Muscle layer of duodenum (tissue), 2 donors: ENCODE measurements around the gene PBRM1.

Source experiments
- H3K27ac ChIP-seq: one replicate; pipeline ENCODE4 v1.7.0; 2013; ENCODE audit warnings: mild to moderate bottlenecking, low read length
- H3K27me3 ChIP-seq: one replicate; pipeline ENCODE4 v1.7.0; 2013; ENCODE audit warnings: low read depth, mild to moderate bottlenecking, control low read depth, low read length
- H3K36me3 ChIP-seq, 2 donors: one replicate each; pipeline ENCODE4 v1.7.0; 2013; ENCODE audit warnings: low read length in 2 of 2, control low read depth in 1 of 2, mild to moderate bottlenecking in 1 of 2; ENCODE audit not compliant: insufficient read depth in 2 of 2, control insufficient read depth in 1 of 2
- H3K4me1 ChIP-seq, 2 donors: one replicate each; pipeline ENCODE4 v1.7.0; 2013; ENCODE audit warnings: low read length in 2 of 2, mild to moderate bottlenecking in 2 of 2, control low read depth in 1 of 2, moderate library complexity in 1 of 2; ENCODE audit not compliant: insufficient read depth in 2 of 2, control insufficient read depth in 1 of 2
- H3K4me3 ChIP-seq, 2 donors: one replicate each; pipeline ENCODE4 v1.7.0; 2013; ENCODE audit warnings: low read length in 2 of 2, low read depth in 1 of 2, mild to moderate bottlenecking in 1 of 2
- H3K9me3 ChIP-seq, 2 donors: one replicate each; pipeline ENCODE4 v1.7.0; 2013; ENCODE audit warnings: low read length in 2 of 2, control low read depth in 1 of 2, mild to moderate bottlenecking in 1 of 2; ENCODE audit not compliant: control insufficient read depth in 1 of 2
- donor health status: healthy.

PBRM1 gene

GRCh38 chr3:52541050-52541449 lies 144.7 kb downstream of the PBRM1 start:
- H3K9me3 ChIP-seq: no peaks in the 10 kb centered on the region
- H3K27me3 ChIP-seq: no peaks in the 10 kb centered on the region
- no peak overlapping the region for H3K27ac ChIP-seq
- peaks cover 9 to 10% of the 10 kb centered on the region in 2 donors for H3K36me3 ChIP-seq
- H3K4me3 ChIP-seq: no peak overlapping the region
- H3K4me1 ChIP-seq: peaks cover 8 to 23% of the 10 kb centered on the region in 2 donors

DNA sequence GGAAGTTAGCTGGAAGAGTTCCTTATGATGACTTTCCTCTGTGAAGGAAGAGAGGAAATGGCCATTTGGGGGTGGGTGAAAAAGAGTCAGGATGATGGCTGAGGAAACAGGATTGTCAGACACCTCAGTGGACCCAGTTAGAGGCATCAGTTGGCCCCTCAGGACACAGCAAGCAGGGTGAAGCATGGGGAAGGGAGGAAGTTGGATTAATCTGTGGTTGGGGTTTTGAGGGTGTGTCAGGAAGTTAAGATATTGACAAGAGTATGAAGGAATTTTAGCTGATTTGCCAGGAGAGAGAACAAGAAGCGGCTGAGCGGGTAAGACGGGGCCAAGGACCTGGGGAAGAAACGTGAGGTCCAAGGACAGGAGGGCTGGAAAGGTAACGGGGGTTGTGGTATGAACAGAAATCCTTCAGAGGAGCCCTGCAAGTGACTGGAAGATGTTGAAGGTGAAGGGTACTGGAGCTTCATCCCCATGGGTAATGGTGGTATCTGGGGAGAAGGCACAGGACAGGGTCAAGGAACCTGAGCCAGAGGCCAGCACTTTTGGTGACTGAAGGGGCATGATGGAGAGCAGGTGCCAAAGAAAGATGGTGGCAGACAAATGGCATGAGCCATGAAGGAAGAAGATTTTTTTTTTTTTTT lies 146.6 kb downstream of the PBRM1 start:
- Histone ChIP-seq H3K27ac (no peak overlapping the region), H3K9me3 (no peaks in the 10 kb centered on the region), H3K36me3 (peaks cover 4 to 9% of the 10 kb centered on the region in 2 donors), H3K27me3 (no peaks in the 10 kb centered on the region), H3K4me1 (peaks cover 8 to 23% of the 10 kb centered on the region in 2 donors), H3K4me3 (no peak overlapping the region)

- H3K4me3 ChIP-seq: peak overlapping the region; percentile 75 to 81
- H3K27ac ChIP-seq: peak overlapping the region; percentile 82
- H3K27me3 ChIP-seq: no peaks in the 10 kb centered on the region
- H3K36me3 ChIP-seq: peaks cover 4 to 9% of the 10 kb centered on the region in 2 donors
- no peaks in the 10 kb centered on the region for H3K9me3 ChIP-seq
- peaks cover 8 to 25% of the 10 kb centered on the region in 2 donors for H3K4me1 ChIP-seq
Measured at GRCh38 chr3:52537726-52538421, 147.8 kb downstream of the PBRM1 start.

DNA sequence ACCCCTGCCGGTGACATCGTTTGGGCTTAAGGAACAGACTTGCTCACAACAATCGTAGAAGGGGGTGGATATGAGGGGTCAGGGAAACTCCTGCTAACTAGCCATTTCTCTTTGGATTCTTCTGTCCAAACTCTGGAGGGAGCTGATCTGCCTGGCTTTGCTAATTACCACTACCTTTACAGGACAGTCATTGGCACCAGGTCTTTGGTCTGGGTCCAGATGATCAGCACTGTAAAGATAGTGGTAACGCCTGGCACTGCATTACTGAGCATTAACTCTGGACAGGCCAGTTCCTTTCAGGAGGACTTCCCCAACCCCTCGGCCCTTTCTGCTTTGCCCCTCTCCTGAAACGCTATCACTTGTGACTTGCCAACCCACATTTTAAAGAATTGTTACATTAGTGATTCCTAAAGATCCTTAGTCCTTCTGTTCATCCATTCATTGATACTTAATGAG lies 148.5 kb downstream of the PBRM1 start:
- Histone ChIP-seq H3K9me3 (no peaks in the 10 kb centered on the region), H3K4me1 (peaks cover 8 to 31% of the 10 kb centered on the region in 2 donors), H3K36me3 (peaks cover 4 to 9% of the 10 kb centered on the region in 2 donors), H3K27me3 (no peaks in the 10 kb centered on the region), H3K4me3 (peak overlapping the region; percentile 75 to 81), H3K27ac (peak overlapping the region; percentile 82)

DNA sequence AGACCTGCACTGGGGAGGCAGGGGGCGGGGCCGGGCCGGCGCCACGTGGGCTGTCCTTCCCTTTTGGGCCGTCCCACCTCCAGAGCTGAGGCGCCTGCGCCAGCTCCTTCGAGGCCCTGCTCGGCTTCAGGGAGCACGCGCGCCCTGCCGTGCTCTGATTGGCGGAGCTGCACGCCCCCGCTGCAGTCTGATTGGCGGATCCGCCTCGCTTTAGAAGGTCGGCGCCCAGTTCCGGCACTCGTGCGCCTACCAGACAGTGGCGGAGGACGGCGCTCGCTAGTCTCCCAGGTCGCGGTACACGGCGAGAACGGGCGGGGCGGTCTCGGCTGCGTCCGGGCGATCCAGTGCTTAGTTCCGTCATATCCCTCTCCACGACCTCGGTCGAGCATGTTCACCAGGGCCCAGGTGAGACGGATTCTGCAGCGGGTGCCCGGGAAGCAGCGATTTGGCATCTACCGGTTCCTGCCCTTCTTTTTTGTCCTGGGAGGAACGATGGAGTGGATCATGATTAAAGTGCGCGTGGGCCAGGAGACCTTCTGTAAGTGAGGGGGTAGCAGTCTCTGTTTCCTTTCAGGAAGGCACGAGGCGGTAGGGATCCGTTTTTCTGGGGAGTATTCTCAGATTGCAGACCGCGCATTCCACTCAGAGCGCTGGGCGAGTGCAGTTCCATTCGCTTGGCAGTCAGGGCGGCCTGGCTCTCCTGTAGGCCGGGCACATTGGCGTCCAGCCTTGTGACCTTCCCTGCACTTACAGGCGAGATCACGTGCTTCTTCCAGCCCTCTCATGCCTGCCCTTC lies 149.1 kb downstream of the PBRM1 start, which contains the start of gene UQCC5:
UQCC5 (plus strand) TSS at position 237 of the 796 bp plus-strand sequence; CDS start at position 388, 151 bp downstream.
- Histone ChIP-seq H3K4me1 (peaks cover 8 to 32% of the 10 kb centered on the region in 2 donors), H3K27ac (peak within 1 kb of the TSS; percentile 82), H3K4me3 (peak within 1 kb of the TSS; percentile 75 to 81), H3K9me3 (no peaks in the 10 kb centered on the region), H3K36me3 (peaks cover 4 to 6% of the 10 kb centered on the region in 2 donors), H3K27me3 (no peaks in the 10 kb centered on the region)

DNA sequence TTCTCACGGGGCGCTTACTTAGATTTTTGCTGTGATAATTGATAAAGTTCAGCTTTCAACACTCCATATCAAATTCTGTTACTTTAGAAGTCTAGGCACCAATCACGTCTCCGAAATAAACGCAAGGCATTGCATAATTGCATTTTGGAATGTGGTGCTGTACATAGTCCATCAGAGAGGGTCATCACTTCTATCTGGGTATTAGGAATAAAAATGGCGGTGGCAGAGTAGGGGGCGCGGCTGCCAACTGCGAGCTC lies 149.7 kb downstream of the PBRM1 start:
- H3K27me3 ChIP-seq: no peaks in the 10 kb centered on the region
- H3K4me1 ChIP-seq: peaks cover 8 to 32% of the 10 kb centered on the region in 2 donors
- H3K36me3 ChIP-seq: peaks cover 1 to 3% of the 10 kb centered on the region in 2 donors
- H3K9me3 ChIP-seq: no peaks in the 10 kb centered on the region
- H3K27ac ChIP-seq: no peak overlapping the region
- H3K4me3 ChIP-seq: peak overlapping the region; percentile 45 to 75

- Histone ChIP-seq H3K27ac (no peak overlapping the region), H3K4me1 (peaks cover 8 to 32% of the 10 kb centered on the region in 2 donors), H3K36me3 (no peaks in the 10 kb centered on the region), H3K27me3 (no peaks in the 10 kb centered on the region), H3K9me3 (no peaks in the 10 kb centered on the region), H3K4me3 (peak overlapping the region; percentile 45 to 75)
Measured at GRCh38 chr3:52535411-52536111, 150.2 kb downstream of the PBRM1 start.

- H3K4me1 ChIP-seq: peaks cover 8 to 32% of the 10 kb centered on the region in 2 donors
- H3K9me3 ChIP-seq: no peaks in the 10 kb centered on the region
- H3K4me3 ChIP-seq: peak overlapping the region; percentile 33 to 63
- no peaks in the 10 kb centered on the region for H3K36me3 ChIP-seq
- no peaks in the 10 kb centered on the region for H3K27me3 ChIP-seq
- no peak overlapping the region for H3K27ac ChIP-seq
Measured at GRCh38 chr3:52534281-52535183, 151.2 kb downstream of the PBRM1 start.

GRCh38 chr3:52533623-52534280 lies 152.0 kb downstream of the PBRM1 start, which contains the start of gene NT5DC2:
NT5DC2 (minus strand) TSS chr3:52533857; CDS start chr3:52533737, 120 bp downstream.
- H3K4me3 ChIP-seq: peak within 1 kb of the TSS; percentile 33 to 63
- H3K4me1 ChIP-seq: peaks cover 8 to 25% of the 10 kb centered on the region in 2 donors
- no peaks in the 10 kb centered on the region for H3K36me3 ChIP-seq
- no peaks in the 10 kb centered on the region for H3K27me3 ChIP-seq
- no peak within 1 kb of the TSS for H3K27ac ChIP-seq
- H3K9me3 ChIP-seq: no peaks in the 10 kb centered on the region
